Esophagus (tissue), 2 donors: ENCODE measurements around the gene SLC19A2. TPM values are rescaled to one million over a fixed set of nuclear protein-coding genes. Genes with fewer than 3 reads are reported as not detected.

Experiments
- H3K27ac ChIP-seq, 2 donors: one replicate each; pipeline ENCODE4 v1.5.1; 2013; ENCODE audit warnings: low read depth in 2 of 2, mild to moderate bottlenecking in 2 of 2, inconsistent platforms in 1 of 2, low read length in 1 of 2, moderate library complexity in 1 of 2
- H3K27me3 ChIP-seq, 2 donors: one replicate each; pipeline ENCODE4 v1.6.1; 2013; ENCODE audit warnings: low read length in 2 of 2, control low read depth in 1 of 2, mild to moderate bottlenecking in 1 of 2; ENCODE audit not compliant: insufficient read depth in 2 of 2, control insufficient read depth in 1 of 2
- H3K36me3 ChIP-seq, 2 donors: one replicate each; pipeline ENCODE4 v1.6.1; 2013; ENCODE audit warnings: low read length in 1 of 2; ENCODE audit not compliant: control insufficient read depth in 2 of 2, insufficient read depth in 2 of 2
- H3K4me1 ChIP-seq, 2 donors: one replicate each; pipeline ENCODE4 v1.6.1; 2013; ENCODE audit warnings: low read length in 1 of 2; ENCODE audit not compliant: control insufficient read depth in 2 of 2, insufficient read depth in 2 of 2
- H3K4me3 ChIP-seq, 2 donors: one replicate each; pipeline ENCODE4 v1.5.1; 2013; ENCODE audit warnings: low read length in 2 of 2, mild to moderate bottlenecking in 2 of 2, low read depth in 1 of 2, moderate library complexity in 1 of 2
- H3K9me3 ChIP-seq, 2 donors: one replicate each; pipeline ENCODE4 v1.6.1; 2013; ENCODE audit warnings: mild to moderate bottlenecking in 2 of 2, low read depth in 1 of 2, low read length in 1 of 2, moderate library complexity in 1 of 2; ENCODE audit not compliant: control insufficient read depth in 2 of 2, insufficient read depth in 1 of 2
- WGBS, 2 donors: extraction: QIAGEN DNeasy Blood & Tissue Kit; methylation state at CpG; one replicate each; pipeline ENCODE4 v1.1.7; 2013; 5-methylcytosine and 5-hydroxymethylcytosine counted together
- polyA plus RNA-seq, 2 donors: library from polyadenylated mRNA; stranded (reverse); fragments of 200-250 nt; gene quantifications; one replicate each; pipeline ENCODE4 v1.2.3, GENCODE V29; 2013
- donor health status: healthy with polysubstance abuse.
- donor health status: Bipolar disorder and iron deficiency.

SLC19A2 gene
- polyA plus RNA-seq, 2 donors: 5.7 to 8.8 TPM

DNA sequence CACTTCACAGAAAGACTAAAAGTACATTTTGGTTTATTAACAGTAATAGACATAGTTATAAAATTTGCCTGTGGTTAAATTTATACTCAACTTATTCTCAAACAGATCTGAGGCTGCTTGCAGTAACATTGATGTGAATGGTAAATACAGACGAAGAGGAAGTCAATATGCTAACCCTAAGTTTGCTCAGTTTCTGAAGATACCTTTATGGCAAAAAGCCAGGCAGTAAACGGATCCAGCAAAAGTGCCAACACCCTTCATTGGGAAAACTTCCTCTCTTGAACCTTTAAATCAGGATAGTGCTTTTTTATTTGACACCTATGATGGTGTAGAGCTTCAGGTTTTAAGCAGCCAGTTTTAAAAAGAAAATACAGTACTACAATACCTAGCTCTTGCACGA lies 41.8 kb downstream of the SLC19A2 start:
- H3K27me3 ChIP-seq: no peaks in the 10 kb centered on the region
- H3K4me3 ChIP-seq: no peak overlapping the region
- 42 to 44% methylated on average over 3 of the region's 3 CpGs for WGBS, 2 donors
- H3K4me1 ChIP-seq: no peaks in the 10 kb centered on the region
- no peaks in the 10 kb centered on the region for H3K9me3 ChIP-seq
- no peak overlapping the region for H3K27ac ChIP-seq
- H3K36me3 ChIP-seq: no peaks in the 10 kb centered on the region

DNA sequence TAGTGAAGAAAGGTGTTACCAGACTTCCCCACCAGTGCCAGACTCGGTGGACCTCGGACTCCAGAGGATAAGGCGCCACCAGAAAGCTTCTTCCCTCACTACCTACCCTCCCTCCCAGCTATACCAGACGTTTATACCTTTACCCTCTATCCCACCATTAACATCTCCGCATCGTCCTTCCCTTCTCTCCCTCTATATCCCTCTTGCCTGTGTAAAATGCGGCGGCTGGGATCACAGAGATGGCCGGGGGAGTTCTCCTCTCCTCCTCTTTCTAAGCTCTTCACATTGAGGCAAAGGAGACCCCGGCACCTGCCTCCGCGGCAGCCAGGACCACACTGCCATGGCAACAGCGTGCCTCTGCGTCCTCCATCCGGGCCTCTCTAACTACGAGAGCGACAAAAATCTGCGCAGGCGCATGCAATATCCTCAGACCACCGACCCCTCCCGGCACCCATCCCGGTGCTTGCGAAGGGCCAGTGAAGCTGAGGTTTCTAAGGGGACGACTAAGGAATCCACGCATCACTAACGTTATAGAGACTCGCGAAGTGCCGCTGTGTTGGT lies 58.6 kb downstream of the SLC19A2 start, which contains the start of gene CCDC181:
CCDC181 (minus strand) TSS at position 394 of the 561 bp plus-strand sequence. CDS start 2,547 bp downstream, outside the sequence.
- H3K27me3 ChIP-seq: no peaks in the 10 kb centered on the region
- peak within 1 kb of the TSS; percentile 25 to 33 for H3K4me3 ChIP-seq
- H3K4me1 ChIP-seq: no peaks in the 10 kb centered on the region
- H3K36me3 ChIP-seq: no peaks in the 10 kb centered on the region
- no peak within 1 kb of the TSS for H3K27ac ChIP-seq
- no peaks in the 10 kb centered on the region for H3K9me3 ChIP-seq
- whole genome bisulfite sequencing, 2 donors: 2 to 3% methylated on average over 29 of the region's 29 CpGs

DNA sequence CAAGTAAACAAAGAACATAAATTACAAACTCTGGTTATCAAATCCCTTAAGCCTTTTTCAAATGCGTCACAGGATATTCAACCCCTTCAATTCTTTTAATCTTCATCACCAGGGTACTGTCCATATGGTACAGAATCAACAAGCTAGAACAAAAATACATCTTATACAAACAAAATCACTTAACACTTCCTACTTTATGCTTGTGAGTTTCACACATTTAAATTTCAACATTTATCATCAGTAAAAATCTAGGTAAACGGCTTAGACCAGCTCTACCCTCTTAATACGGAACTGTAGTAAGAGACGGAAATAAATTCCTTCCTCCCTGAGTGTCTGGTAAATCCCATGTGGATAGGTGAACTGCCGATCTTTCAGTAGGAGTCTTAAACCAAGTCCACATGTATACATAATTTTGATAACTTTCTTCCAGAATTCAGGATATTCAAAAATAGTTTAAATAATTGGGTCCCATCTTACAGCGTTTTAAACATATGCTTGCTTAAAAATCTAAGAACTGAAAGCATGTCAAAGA lies 59.5 kb downstream of the SLC19A2 start:
- H3K9me3 ChIP-seq: no peaks in the 10 kb centered on the region
- no peak overlapping the region for H3K27ac ChIP-seq
- WGBS, 2 donors: 55 to 58% methylated on average over 6 of the region's 6 CpGs
- no peaks in the 10 kb centered on the region for H3K36me3 ChIP-seq
- no peaks in the 10 kb centered on the region for H3K27me3 ChIP-seq
- H3K4me1 ChIP-seq: no peaks in the 10 kb centered on the region
- H3K4me3 ChIP-seq: no peak overlapping the region

DNA sequence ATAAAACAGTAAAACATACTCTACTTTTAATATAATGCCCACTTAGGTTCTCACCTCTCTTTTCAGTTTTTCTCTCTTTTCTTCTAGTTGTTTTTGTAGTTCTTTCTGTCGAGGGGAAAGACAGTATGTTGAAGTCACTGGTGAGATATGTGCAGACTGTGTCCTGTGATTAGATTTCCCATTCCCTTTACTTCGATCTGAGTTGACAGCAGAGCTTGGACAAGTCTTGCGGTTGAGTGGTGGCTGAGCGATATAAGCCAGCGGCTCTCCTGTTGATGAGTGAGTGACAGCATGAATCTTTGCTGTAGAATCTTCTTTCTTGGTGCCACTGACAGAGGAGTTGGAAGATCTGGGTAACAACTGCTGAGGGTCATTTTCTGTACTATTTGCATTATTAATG lies 64.4 kb downstream of the SLC19A2 start:
- no peaks in the 10 kb centered on the region for H3K36me3 ChIP-seq
- no peak overlapping the region for H3K4me3 ChIP-seq
- H3K4me1 ChIP-seq: no peaks in the 10 kb centered on the region
- 89 to 90% methylated on average over 5 of the region's 5 CpGs for WGBS, 2 donors
- H3K27me3 ChIP-seq: no peaks in the 10 kb centered on the region
- H3K27ac ChIP-seq: no peak overlapping the region
- H3K9me3 ChIP-seq: no peaks in the 10 kb centered on the region

DNA sequence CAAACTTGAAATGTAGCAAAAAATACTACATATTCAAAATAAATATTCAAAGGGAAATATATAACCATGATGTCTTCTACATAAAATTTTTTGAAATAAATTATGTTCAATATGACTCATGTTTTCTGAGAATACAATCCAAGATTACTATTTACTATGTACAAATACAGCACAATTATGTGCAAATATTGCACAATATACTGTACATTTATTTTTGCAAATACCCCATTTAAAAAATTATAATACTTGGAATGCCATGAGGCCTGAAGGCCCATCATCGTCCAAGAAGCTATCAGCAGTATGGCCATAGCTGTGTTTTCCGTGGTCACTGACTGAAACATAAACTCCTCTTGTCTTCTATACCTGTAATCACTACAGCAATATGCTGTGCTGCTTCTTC lies 70.8 kb downstream of the SLC19A2 start:
- no peaks in the 10 kb centered on the region for H3K4me1 ChIP-seq
- H3K9me3 ChIP-seq: no peaks in the 10 kb centered on the region
- no peaks in the 10 kb centered on the region for H3K36me3 ChIP-seq
- no peak overlapping the region for H3K27ac ChIP-seq
- no peaks in the 10 kb centered on the region for H3K27me3 ChIP-seq
- H3K4me3 ChIP-seq: no peak overlapping the region
- WGBS, 2 donors: 90 to 91% methylated on average over 2 of the region's 2 CpGs

Other genes starting within 250 kb of the SLC19A2 start
- 1 to 10 TPM; 2.0 to 5.6 TPM for gene NME7, start 118.1 kb downstream of the SLC19A2 start, polyA plus RNA-seq
- gene BLZF1, start 117.7 kb downstream of the SLC19A2 start, polyA plus RNA-seq: 10 to 100 TPM; 20.4 to 22.0 TPM
- under 1 TPM in 1 of 2 donors, not detected in 1; 0.06 TPM for gene CCDC181, start 58.5 kb downstream of the SLC19A2 start, polyA plus RNA-seq
- gene F5, start 100.5 kb upstream of the SLC19A2 start, polyA plus RNA-seq: under 1 TPM; 0.02 to 0.07 TPM
- 1 to 10 TPM; 1.5 to 2.1 TPM for gene SELP, start 144.2 kb upstream of the SLC19A2 start, polyA plus RNA-seq
- under 1 TPM; 0.19 to 0.22 TPM for gene SELL, start 225.7 kb upstream of the SLC19A2 start, polyA plus RNA-seq
- gene SELE, start 248.1 kb upstream of the SLC19A2 start, polyA plus RNA-seq: under 1 TPM; 0.25 to 0.57 TPM